Measurements from ENCODE around the gene TOPORS.
"Not testable (repeated sequence)": the region's sequence is repeated elsewhere in the genome, so short reads cannot be mapped to it uniquely, and the experiment has no call there.

Gene TOPORS

GRCh38 chr9:32552172-32552872 is at the start of gene TOPORS, which contains the start of gene SMIM27:
TSS of gene TOPORS (minus strand) at chr9:32552586. CDS start at chr9:32552436, 150 bp downstream.
TSS of gene SMIM27 (plus strand) at chr9:32552327. CDS start at chr9:32552435, 108 bp downstream.
- DNase-seq, result peak; percentile 86

GRCh38 chr9:32599021-32599420 is 46.6 kb upstream of the TOPORS start:
- DNase-seq, result not testable (repeated sequence)

- DNase-seq, result no peak
Observed at GRCh38 chr9:32596936-32597335, 44.5 kb upstream of the TOPORS start.

GRCh38 chr9:32596096-32596865 is 43.9 kb upstream of the TOPORS start:
- DNase-seq, result no peak

GRCh38 chr9:32590898-32591297 is 38.5 kb upstream of the TOPORS start:
- DNase-seq, result no peak

- DNase-seq, result no peak
Observed at GRCh38 chr9:32590476-32590875, 38.1 kb upstream of the TOPORS start.

GRCh38 chr9:32589083-32589723 is 36.8 kb upstream of the TOPORS start:
- DNase-seq, result no peak

- no peak for DNase-seq
Observed at GRCh38 chr9:32587901-32588300, 35.5 kb upstream of the TOPORS start.

GRCh38 chr9:32584784-32585183 is 32.4 kb upstream of the TOPORS start:
- no peak for DNase-seq

- DNase-seq, result no peak
Observed at GRCh38 chr9:32581512-32582143, 29.2 kb upstream of the TOPORS start.

- no peak for DNase-seq
Observed at GRCh38 chr9:32580631-32581300, 28.4 kb upstream of the TOPORS start.

GRCh38 chr9:32579706-32580331 is 27.4 kb upstream of the TOPORS start:
- DNase-seq, result no peak

- DNase-seq, result no peak
Observed at GRCh38 chr9:32578976-32579375, 26.6 kb upstream of the TOPORS start.

GRCh38 chr9:32577316-32577715 is 24.9 kb upstream of the TOPORS start:
- DNase-seq, result no peak

- no peak for DNase-seq
Observed at GRCh38 chr9:32574858-32575257, 22.5 kb upstream of the TOPORS start.

GRCh38 chr9:32573821-32574220 is 21.4 kb upstream of the TOPORS start:
- DNase-seq, result no peak

GRCh38 chr9:32572900-32573523 is 20.6 kb upstream of the TOPORS start, which contains the start of gene NDUFB6:
TSS of gene NDUFB6 (minus strand) at chr9:32573159. CDS start at chr9:32573060, 99 bp downstream.
- peak; percentile 88 for DNase-seq

GRCh38 chr9:32571969-32572899 is 19.8 kb upstream of the TOPORS start:
- DNase-seq, result no peak

GRCh38 chr9:32570262-32570661 is 17.9 kb upstream of the TOPORS start:
- DNase-seq, result no peak

GRCh38 chr9:32566770-32567169 is 14.4 kb upstream of the TOPORS start:
- DNase-seq, result no peak
